Measurements from ENCODE around the gene RRAS2. TPM values are rescaled to one million over a fixed set of nuclear protein-coding genes. Genes with fewer than 3 reads are reported as not detected.

Gene RRAS2
- total RNA-seq, 1 experiment from 2014 or later: 158 TPM

DNA sequence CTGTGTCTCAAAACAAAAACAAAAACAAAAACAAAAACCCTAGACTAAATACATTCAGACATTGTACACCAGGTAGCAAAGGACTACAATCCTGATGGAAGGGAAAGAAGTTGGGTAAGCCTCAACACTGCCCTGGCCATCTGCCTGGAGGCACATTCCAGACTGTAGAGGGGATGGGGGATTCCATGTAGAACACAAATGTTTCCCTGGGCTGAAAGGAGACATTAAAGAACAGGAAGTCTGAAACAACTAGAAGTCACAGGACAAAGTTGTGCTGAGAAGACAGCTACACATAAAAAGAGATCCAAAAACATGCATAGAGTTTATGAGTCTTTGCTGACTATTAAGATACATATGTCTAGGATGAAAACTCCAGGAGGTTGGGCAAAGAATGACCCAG lies 83.9 kb downstream of the RRAS2 start:
- Histone ChIP-seq H2BK5ac (ENCODE audit: insufficient read length, low read length) (no peak overlapping the region), H3K27ac (ENCODE audit: insufficient read length, low read depth, low read length) (no peak overlapping the region), H3K14ac (ENCODE audit: insufficient read depth, low read length) (no peak overlapping the region), H4K5ac (ENCODE audit: insufficient read length, low read depth, low read length) (no peak overlapping the region), H3K79me2 (ENCODE audit: insufficient read depth, low read length) (no peaks in the 10 kb centered on the region), H4K91ac (ENCODE audit: insufficient read length, low read depth, low read length) (no peak overlapping the region), H3K27me3 (ENCODE audit: insufficient read depth, low read length) (no peaks in the 10 kb centered on the region), H2BK12ac (ENCODE audit: insufficient read length, low read depth, low read length) (no peak overlapping the region), H3K23ac (ENCODE audit: insufficient read length, low read depth, low read length) (no peak overlapping the region), H3K23me2 (ENCODE audit: insufficient read length, low read depth, low read length, poor library complexity, severe bottlenecking) (no peaks in the 10 kb centered on the region), H4K20me1 (ENCODE audit: control insufficient read depth, insufficient read depth, insufficient read length) (no peaks in the 10 kb centered on the region), H4K8ac (replicated peaks; ENCODE audit: insufficient read length, low read depth, low read length) (no peak overlapping the region), H3K56ac (ENCODE audit: insufficient read length, low read depth, low read length) (no peak overlapping the region), H2BK15ac (ENCODE audit: low read depth, low read length) (no peak overlapping the region), H2AK5ac (ENCODE audit: insufficient read length, low read length) (no peak overlapping the region), H3K4me2 (ENCODE audit: insufficient read depth, insufficient read length, low read length) (no peak overlapping the region), H2BK120ac (ENCODE audit: low read depth, low read length, poor library complexity, severe bottlenecking) (no peak overlapping the region), H2AFZ (ENCODE audit: low read length) (no peak overlapping the region), H3K9ac (ENCODE audit: extremely low read depth, insufficient read length, low read length) (no peak overlapping the region), H3K4ac (ENCODE audit: low read depth, low read length) (no peak overlapping the region), H3K79me1 (ENCODE audit: insufficient read depth, low read depth, low read length, poor library complexity, severe bottlenecking) (no peaks in the 10 kb centered on the region), H3K9me3 (ENCODE audit: control insufficient read depth, low read depth, low read length) (no peaks in the 10 kb centered on the region), H3K18ac (ENCODE audit: insufficient read length, low read depth, low read length) (no peak overlapping the region), H2BK20ac (ENCODE audit: low read depth, low read length, poor library complexity, severe bottlenecking) (no peak overlapping the region), H3K4me1 (ENCODE audit: insufficient read depth, low read length) (no peaks in the 10 kb centered on the region), H3T11ph (ENCODE audit: low read length) (no peak overlapping the region)
- DNase-seq: no peak
- Mint-ChIP-seq H3K4me1 (peaks cover 3 to 7% of the 10 kb centered on the region in 2 experiments; a peak in 2 of 4 replicates), H3K36me3 (ENCODE audit: insufficient read depth in 1 of 3, low read depth in 3 of 3) (peaks cover 58 to 89% (median 73%) of the 10 kb centered on the region in 3 experiments), H3K4me3 (no peak overlapping the region), H3K9me3 (peaks cover 22 to 26% of the 10 kb centered on the region in 2 experiments), H3K27me3 (ENCODE audit: low read depth) (peaks cover 5% of the 10 kb centered on the region), H3K27ac (peak overlapping the region; percentile 7 to 63 (median 62); a peak in 4 of 7 replicates)
- TF ChIP-seq, protein P1, sequence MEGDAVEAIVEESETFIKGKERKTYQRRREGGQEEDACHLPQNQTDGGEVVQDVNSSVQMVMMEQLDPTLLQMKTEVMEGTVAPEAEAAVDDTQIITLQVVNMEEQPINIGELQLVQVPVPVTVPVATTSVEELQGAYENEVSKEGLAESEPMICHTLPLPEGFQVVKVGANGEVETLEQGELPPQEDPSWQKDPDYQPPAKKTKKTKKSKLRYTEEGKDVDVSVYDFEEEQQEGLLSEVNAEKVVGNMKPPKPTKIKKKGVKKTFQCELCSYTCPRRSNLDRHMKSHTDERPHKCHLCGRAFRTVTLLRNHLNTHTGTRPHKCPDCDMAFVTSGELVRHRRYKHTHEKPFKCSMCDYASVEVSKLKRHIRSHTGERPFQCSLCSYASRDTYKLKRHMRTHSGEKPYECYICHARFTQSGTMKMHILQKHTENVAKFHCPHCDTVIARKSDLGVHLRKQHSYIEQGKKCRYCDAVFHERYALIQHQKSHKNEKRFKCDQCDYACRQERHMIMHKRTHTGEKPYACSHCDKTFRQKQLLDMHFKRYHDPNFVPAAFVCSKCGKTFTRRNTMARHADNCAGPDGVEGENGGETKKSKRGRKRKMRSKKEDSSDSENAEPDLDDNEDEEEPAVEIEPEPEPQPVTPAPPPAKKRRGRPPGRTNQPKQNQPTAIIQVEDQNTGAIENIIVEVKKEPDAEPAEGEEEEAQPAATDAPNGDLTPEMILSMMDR (conservative IDR thresholded peaks at IDR 0.05): no peak

Data from H9 (cell line).